Activated CD4-positive, CD25-positive, alpha-beta regulatory T cell treated with anti-CD3 and anti-CD28 coated beads, Interleukin-2, amount 50 U/mL, for 72 hours (primary cell): ENCODE data around the gene NTNG2.
"Not testable (repeated sequence)": the region's sequence is repeated elsewhere in the genome, so short reads cannot be mapped to it uniquely, and the experiment has no call there.

Source experiments
- DNase-seq: peaks from one replicate; pipeline ENCODE4 v3.0.0; 2021

Gene NTNG2

DNA sequence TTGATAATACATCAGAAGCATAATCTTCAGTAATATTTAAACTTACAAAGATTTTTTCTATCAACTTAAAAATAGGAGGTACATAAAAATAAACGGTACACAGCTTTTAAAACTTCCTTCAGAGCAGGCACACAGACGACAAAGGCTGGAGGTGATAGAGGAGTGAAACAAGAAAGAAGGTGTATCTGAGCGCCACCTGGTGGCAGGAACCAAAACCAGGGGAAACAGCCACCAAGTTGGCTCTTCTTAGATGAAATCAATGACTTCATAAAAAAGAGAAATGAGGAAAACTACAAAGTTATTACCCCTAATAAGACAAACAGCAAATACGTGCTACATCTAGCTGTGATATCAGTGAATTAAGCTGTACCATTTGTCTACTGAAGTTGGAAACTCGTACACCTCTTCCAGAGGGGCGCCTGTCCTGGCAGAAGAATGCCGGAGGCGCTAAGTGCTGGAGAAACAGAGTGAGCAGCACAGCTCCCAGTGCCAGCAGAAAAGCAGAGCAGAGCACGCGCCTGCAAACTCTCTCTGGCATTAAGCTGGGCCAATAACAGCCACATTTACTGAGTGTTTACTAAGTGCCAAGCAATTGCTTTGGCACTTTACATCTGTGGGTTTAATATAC lies 107.0 kb downstream of the NTNG2 start:
- DNase-seq, result peak; percentile 52

DNA sequence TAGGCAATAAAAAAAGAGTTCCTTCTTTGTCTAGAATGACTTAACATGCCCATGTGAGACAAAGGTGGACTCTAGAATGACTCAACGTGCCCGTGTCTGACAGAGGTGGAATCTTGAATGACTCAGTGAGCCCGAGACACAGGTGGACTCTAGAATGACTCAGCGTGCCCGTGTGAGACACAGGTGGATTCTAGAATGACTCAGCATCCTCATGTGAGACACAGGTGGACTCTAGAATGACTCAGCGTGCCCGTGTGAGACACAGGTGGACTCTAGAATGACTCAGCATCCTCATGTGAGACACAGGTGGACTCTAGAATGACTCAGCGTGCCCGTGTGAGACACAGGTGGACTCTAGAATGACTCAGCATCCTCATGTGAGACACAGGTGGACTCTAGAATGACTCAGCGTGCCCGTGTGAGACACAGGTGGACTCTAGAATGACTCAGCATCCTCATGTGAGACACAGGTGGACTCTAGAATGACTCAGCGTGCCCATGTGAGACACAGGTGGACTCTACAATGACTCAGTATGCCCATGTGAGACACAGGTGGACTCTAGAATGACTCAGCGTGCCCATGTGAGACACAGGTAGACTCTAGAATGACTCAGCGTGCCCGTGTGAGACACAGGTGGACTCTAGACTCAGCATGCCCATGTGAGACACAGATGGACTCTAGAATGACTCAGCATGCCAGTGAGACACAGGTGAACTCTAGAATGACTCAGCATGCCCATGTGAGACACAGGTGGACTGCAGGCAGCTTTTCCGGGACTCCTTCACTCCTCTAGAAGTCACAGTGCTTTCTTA lies 108.1 kb downstream of the NTNG2 start:
- not testable (repeated sequence) for DNase-seq

DNA sequence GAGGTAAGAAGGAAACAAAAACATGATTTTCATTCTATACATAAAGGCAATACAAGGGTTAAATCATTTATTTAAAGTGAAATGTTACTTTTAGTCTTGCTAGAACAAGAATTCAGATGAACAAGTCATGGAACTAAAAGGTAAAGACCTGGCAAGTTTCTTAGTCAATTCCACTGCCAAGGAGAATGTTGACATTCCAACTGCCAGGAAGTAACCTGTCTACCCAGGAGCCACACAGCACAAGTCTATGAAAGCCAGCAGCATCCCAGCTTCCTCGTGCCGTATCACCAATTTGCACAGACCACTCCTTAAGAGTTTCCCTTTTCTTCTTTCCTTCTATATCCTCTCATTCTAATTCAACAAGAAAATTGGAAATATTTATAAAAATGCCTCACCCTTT lies 113.0 kb downstream of the NTNG2 start:
- DNase-seq, result no peak

DNA sequence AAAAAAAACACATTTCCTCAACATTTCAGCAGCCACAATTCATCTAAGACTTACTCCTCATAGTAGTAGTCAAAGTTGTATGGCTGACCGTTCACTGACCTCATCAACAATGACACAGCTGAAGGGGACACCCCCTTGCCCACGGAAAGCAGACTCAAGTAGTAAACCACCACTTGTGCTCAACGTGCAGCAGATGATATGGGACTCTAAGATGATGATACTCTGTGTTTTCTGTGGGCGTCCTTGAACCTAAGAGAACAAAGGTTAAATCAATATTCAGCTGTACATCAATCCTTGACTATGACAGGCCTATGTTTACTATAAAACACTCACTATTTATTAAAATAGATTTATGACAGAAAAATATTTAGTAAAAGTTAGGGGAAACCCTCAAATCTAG lies 121.3 kb downstream of the NTNG2 start:
- DNase-seq, result no peak

DNA sequence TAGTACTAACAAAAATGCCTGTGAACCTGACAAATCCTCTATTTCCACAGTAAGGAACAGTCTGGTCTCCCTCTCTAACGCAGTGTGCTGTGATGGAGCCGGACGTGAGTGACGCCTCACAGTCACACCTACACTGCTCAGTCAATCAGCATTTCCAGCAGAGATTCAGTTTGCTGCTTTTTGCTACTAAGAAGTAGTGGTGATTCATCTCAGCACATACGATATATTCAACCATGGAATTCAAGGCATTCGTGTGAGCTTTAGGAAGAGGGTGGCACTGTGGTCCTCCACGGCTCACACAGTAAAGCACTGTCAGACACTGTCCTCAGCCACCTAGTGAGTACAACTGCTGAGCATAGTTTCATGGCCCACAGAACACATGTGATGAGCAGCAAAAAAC lies 122.0 kb downstream of the NTNG2 start:
- DNase-seq, result no peak

DNA sequence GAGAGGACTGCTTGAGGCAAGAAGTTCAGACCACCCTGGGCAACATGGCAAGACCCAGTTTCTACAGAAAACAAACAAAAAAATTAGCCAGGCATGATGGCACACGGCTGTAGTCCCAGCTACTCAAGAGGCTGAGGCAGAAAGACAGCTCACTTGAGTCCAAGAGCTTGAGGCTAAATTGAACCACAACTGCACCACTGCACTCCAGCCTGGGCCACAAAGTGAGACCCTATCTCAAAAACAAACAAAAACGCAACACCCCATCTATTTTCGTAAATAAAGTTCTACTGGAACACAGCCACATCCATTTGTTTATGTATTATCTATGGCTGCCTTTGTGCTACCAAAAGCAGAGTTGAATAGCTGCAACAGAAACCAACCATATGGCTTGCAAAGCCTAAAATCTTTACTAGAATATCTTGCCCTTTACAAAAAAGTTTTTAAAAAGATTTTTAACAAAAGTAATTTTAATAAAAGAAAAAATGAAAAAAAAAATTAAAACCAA lies 125.5 kb downstream of the NTNG2 start:
- no peak for DNase-seq

DNA sequence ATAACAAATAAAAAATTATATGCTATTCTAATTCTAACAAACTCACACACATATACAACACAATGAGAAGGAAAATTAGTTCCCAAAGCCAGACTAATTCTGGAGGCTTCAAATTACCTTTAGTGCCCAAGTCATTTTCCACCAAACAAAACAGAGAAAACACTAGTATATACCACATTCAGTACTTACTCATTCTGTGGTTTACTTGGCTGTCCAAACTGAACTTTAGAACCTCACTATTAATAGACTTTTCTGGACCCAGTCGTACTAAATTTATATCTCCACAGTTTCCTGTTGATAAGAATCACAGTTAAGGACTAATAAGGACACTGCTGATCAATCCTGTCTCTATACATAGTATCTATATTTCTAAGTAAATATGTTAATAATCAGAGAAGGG lies 126.5 kb downstream of the NTNG2 start:
- no peak for DNase-seq

DNA sequence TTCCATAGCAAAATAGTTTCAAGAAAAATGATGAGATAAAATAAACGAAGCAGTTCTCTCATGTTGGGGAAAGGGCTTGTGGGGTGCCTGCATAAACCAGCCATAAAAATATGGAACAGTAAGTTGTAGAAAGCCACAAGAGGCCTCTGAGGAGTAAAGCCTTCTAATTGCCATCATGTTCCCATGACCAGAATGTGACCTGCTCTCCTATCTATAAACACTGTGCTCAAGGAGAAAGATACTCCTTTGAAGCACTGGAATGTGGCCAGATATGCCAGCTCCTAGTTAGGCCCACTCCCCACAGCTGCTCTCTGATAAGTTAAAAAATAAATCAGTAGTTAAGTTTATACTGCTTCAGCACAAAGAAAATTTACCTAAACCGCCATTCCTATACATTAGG lies 127.1 kb downstream of the NTNG2 start:
- no peak for DNase-seq

DNA sequence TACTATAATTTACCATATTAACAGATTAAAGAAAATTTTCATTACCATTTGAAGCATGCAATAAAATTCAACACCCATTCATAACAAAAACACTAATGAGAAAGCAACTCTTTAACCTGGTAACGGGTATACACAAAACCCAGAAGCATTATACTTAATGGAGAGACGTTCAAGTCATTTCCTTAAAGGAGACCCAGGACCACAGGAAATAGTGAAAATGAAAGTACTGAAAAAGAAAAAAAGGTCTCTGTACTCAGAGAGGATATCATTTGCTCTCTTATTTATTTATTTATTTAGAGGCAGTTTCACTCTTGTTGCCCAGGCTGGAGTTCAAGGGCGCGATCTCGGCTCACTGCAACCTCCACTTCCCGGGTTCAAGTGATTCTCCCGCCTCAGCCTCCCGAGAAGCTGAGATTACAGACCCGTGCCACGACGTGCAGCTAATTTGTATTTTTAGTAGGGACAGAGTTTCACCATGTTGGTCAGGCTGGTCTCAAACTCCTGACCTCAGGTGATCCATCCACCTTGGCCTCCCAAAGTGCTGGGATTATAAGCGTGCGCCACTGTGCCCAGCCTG lies 131.4 kb downstream of the NTNG2 start:
- DNase-seq, result no peak
